Measurements from ENCODE around the gene CADM1. TPM values are rescaled to one million over a fixed set of nuclear protein-coding genes. Genes with fewer than 3 reads are reported as not detected.

Gene CADM1
- total and polyA plus RNA-seq, 5 donors from 2014 or later: 3.6 to 11.3 (median 6.9) TPM

DNA sequence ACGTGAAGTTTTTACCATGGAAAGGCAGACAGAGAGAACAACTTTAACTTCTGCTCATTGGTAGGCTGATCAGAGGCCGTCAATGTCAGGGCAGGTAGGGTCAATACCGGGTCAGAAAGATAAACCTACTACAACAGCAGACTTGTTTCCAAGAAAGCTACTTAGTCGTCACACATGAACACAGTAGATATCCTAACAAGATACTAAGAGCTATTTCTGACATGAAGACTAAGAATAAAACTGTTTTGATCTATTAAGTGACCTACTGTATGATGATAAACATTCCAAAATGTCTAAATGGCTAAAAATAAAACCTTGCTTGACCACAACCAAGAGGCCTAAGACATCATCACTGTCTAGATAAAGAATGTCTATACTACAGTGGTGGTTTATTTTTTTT is 231.3 kb downstream of the CADM1 start:
- H3K9me3 ChIP-seq (ENCODE audit: control insufficient read depth in 2 of 2, low read length in 2 of 2): no peaks in the 10 kb centered on the region
- Mint-ChIP-seq H3K27ac (no peak overlapping the region), H3K36me3 (no peaks in the 10 kb centered on the region), H3K9me3 (no peaks in the 10 kb centered on the region), H3K4me3 (no peak overlapping the region), H3K4me1 (no peaks in the 10 kb centered on the region), H3K27me3 (peaks cover 16% of the 10 kb centered on the region)
- DNase-seq (no peak), ATAC-seq (ENCODE audit: low read depth in 2 of 2) (no peak)
- H3K36me3 ChIP-seq (ENCODE audit: control insufficient read depth, insufficient read depth, low read length): no peaks in the 10 kb centered on the region
- H3K27ac ChIP-seq (ENCODE audit: insufficient read depth, low read length, poor library complexity, severe bottlenecking): no peak overlapping the region
- peaks cover 1% of the 10 kb centered on the region for H3K27me3 ChIP-seq (ENCODE audit: control insufficient read depth, insufficient read depth, low read length)
- H3K4me3 ChIP-seq (ENCODE audit: low read depth, low read length): no peak overlapping the region
- H3K4me1 ChIP-seq (ENCODE audit: control insufficient read depth, insufficient read depth, low read length, poor library complexity, severe bottlenecking): no peaks in the 10 kb centered on the region

GRCh38 chr11:115271643-115272042 is 232.6 kb downstream of the CADM1 start:
- H3K27ac Mint-ChIP-seq: no peak overlapping the region
- no peaks in the 10 kb centered on the region for H3K36me3 Mint-ChIP-seq
- Histone ChIP-seq H3K9me3 (ENCODE audit: control insufficient read depth in 2 of 2, low read length in 2 of 2) (no peaks in the 10 kb centered on the region), H3K36me3 (ENCODE audit: control insufficient read depth, insufficient read depth, low read length) (no peaks in the 10 kb centered on the region), H3K27ac (ENCODE audit: insufficient read depth, low read length, poor library complexity, severe bottlenecking) (no peak overlapping the region), H3K4me3 (ENCODE audit: low read depth, low read length) (no peak overlapping the region), H3K27me3 (ENCODE audit: control insufficient read depth, insufficient read depth, low read length) (peaks cover 3% of the 10 kb centered on the region), H3K4me1 (ENCODE audit: control insufficient read depth, insufficient read depth, low read length, poor library complexity, severe bottlenecking) (no peaks in the 10 kb centered on the region)
- peaks cover 12% of the 10 kb centered on the region for H3K27me3 Mint-ChIP-seq
- no peaks in the 10 kb centered on the region for H3K4me1 Mint-ChIP-seq
- DNase-seq (no peak), ATAC-seq (ENCODE audit: low read depth in 2 of 2) (no peak)
- H3K4me3 Mint-ChIP-seq: no peak overlapping the region
- H3K9me3 Mint-ChIP-seq: no peaks in the 10 kb centered on the region

DNA sequence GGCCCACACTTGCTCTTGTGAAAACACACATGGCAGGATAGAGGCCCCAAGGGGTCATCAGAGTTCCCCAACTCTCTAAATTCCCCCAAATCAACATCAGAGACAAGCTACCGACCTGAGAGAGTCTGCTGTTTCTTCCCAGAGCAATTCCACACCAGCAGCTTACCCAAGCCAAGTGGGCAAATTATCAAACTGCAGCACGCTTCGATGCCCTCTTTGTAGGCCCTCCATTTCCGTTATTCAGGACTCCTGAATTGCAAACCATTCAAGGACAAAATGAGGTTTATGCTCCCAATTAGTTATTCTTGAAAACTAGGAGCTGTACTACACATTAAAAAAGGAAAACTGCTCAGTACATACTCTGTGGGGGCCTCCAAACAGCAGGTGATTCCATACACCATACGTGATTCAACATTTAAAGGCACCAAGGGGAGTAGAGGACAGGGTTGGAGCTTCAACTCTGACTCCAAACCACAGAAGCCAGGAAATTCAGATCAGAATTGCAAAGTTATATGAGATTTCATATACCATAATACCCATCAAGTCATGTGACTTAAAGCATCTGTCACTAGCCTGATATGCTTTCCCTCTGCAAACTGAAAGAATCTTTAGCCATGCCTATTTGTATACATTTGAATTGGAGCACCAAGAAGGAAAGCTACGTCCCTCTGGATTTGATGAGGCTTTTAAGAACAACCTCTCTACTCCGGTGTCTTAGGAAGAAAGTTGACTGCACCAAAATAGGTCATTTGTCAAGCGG is 234.8 kb downstream of the CADM1 start:
- Histone ChIP-seq H3K9me3 (ENCODE audit: control insufficient read depth in 2 of 2, low read length in 2 of 2) (no peaks in the 10 kb centered on the region), H3K27ac (ENCODE audit: insufficient read depth, low read length, poor library complexity, severe bottlenecking) (no peak overlapping the region), H3K36me3 (ENCODE audit: control insufficient read depth, insufficient read depth, low read length) (no peaks in the 10 kb centered on the region), H3K27me3 (ENCODE audit: control insufficient read depth, insufficient read depth, low read length) (peaks cover 3% of the 10 kb centered on the region), H3K4me1 (ENCODE audit: control insufficient read depth, insufficient read depth, low read length, poor library complexity, severe bottlenecking) (no peaks in the 10 kb centered on the region), H3K4me3 (ENCODE audit: low read depth, low read length) (no peak overlapping the region)
- no peak for ATAC-seq (ENCODE audit: low read depth in 2 of 2)
- Mint-ChIP-seq H3K4me1 (no peaks in the 10 kb centered on the region), H3K4me3 (no peak overlapping the region), H3K27me3 (peaks cover 4% of the 10 kb centered on the region), H3K36me3 (no peaks in the 10 kb centered on the region), H3K27ac (no peak overlapping the region), H3K9me3 (no peaks in the 10 kb centered on the region)
- DNase-seq: no peak

DNA sequence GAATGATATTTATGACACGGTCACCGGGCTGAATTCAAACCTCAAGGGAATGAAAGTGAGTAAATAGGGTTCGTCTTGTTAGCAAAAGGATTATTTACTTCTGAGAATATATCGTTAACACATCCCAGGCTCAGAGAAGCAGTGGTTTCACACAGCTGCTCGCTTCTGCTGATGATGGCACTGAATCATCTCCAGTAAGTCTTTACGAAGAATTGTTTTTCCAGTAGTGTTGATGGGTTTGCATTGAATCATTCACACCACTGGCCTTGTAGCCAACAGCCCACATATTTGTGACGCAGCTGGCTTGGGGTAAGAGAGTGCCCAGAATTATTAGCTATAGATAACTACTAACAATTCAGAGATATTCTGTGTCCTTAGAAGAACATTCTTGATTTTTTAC is 236.3 kb downstream of the CADM1 start:
- no peak overlapping the region for H3K27ac ChIP-seq (ENCODE audit: insufficient read depth, low read length, poor library complexity, severe bottlenecking)
- H3K27ac Mint-ChIP-seq: no peak overlapping the region
- no peaks in the 10 kb centered on the region for H3K36me3 Mint-ChIP-seq
- H3K36me3 ChIP-seq (ENCODE audit: control insufficient read depth, insufficient read depth, low read length): no peaks in the 10 kb centered on the region
- H3K4me1 ChIP-seq (ENCODE audit: control insufficient read depth, insufficient read depth, low read length, poor library complexity, severe bottlenecking): no peaks in the 10 kb centered on the region
- H3K9me3 Mint-ChIP-seq: no peaks in the 10 kb centered on the region
- H3K4me3 Mint-ChIP-seq: no peak overlapping the region
- no peak for DNase-seq
- H3K9me3 ChIP-seq (ENCODE audit: control insufficient read depth in 2 of 2, low read length in 2 of 2): no peaks in the 10 kb centered on the region
- no peaks in the 10 kb centered on the region for H3K4me1 Mint-ChIP-seq
- peaks cover 3% of the 10 kb centered on the region for H3K27me3 ChIP-seq (ENCODE audit: control insufficient read depth, insufficient read depth, low read length)
- H3K27me3 Mint-ChIP-seq: peaks cover 4% of the 10 kb centered on the region
- no peak overlapping the region for H3K4me3 ChIP-seq (ENCODE audit: low read depth, low read length)
- ATAC-seq (ENCODE audit: low read depth in 2 of 2): no peak

- H3K9me3 Mint-ChIP-seq: no peaks in the 10 kb centered on the region
- no peaks in the 10 kb centered on the region for H3K36me3 Mint-ChIP-seq
- no peaks in the 10 kb centered on the region for H3K9me3 ChIP-seq (ENCODE audit: control insufficient read depth in 2 of 2, low read length in 2 of 2)
- H3K4me3 ChIP-seq (ENCODE audit: low read depth, low read length): no peak overlapping the region
- H3K27ac Mint-ChIP-seq: no peak overlapping the region
- ATAC-seq (ENCODE audit: low read depth in 2 of 2) (no peak), DNase-seq (no peak)
- H3K4me1 Mint-ChIP-seq: no peaks in the 10 kb centered on the region
- no peak overlapping the region for H3K4me3 Mint-ChIP-seq
- no peaks in the 10 kb centered on the region for H3K4me1 ChIP-seq (ENCODE audit: control insufficient read depth, insufficient read depth, low read length, poor library complexity, severe bottlenecking)
- H3K27me3 ChIP-seq (ENCODE audit: control insufficient read depth, insufficient read depth, low read length): peaks cover 3% of the 10 kb centered on the region
- H3K27me3 Mint-ChIP-seq: peaks cover 4% of the 10 kb centered on the region
- no peak overlapping the region for H3K27ac ChIP-seq (ENCODE audit: insufficient read depth, low read length, poor library complexity, severe bottlenecking)
- no peaks in the 10 kb centered on the region for H3K36me3 ChIP-seq (ENCODE audit: control insufficient read depth, insufficient read depth, low read length)
These were observed 236.9 kb downstream of the CADM1 start for GRCh38 chr11:115267238-115267781.

GRCh38 chr11:115266066-115266639 is 238.1 kb downstream of the CADM1 start:
- Mint-ChIP-seq H3K27me3 (peaks cover under 1% of the 10 kb centered on the region), H3K27ac (no peak overlapping the region), H3K4me1 (no peaks in the 10 kb centered on the region), H3K4me3 (no peak overlapping the region), H3K36me3 (no peaks in the 10 kb centered on the region), H3K9me3 (no peaks in the 10 kb centered on the region)
- Histone ChIP-seq H3K9me3 (ENCODE audit: control insufficient read depth in 2 of 2, low read length in 2 of 2) (no peaks in the 10 kb centered on the region), H3K36me3 (ENCODE audit: control insufficient read depth, insufficient read depth, low read length) (no peaks in the 10 kb centered on the region), H3K27ac (ENCODE audit: insufficient read depth, low read length, poor library complexity, severe bottlenecking) (no peak overlapping the region), H3K4me1 (ENCODE audit: control insufficient read depth, insufficient read depth, low read length, poor library complexity, severe bottlenecking) (no peaks in the 10 kb centered on the region), H3K4me3 (ENCODE audit: low read depth, low read length) (no peak overlapping the region), H3K27me3 (ENCODE audit: control insufficient read depth, insufficient read depth, low read length) (peaks cover 3% of the 10 kb centered on the region)
- no peak for ATAC-seq (ENCODE audit: low read depth in 2 of 2)
- no peak for DNase-seq

DNA sequence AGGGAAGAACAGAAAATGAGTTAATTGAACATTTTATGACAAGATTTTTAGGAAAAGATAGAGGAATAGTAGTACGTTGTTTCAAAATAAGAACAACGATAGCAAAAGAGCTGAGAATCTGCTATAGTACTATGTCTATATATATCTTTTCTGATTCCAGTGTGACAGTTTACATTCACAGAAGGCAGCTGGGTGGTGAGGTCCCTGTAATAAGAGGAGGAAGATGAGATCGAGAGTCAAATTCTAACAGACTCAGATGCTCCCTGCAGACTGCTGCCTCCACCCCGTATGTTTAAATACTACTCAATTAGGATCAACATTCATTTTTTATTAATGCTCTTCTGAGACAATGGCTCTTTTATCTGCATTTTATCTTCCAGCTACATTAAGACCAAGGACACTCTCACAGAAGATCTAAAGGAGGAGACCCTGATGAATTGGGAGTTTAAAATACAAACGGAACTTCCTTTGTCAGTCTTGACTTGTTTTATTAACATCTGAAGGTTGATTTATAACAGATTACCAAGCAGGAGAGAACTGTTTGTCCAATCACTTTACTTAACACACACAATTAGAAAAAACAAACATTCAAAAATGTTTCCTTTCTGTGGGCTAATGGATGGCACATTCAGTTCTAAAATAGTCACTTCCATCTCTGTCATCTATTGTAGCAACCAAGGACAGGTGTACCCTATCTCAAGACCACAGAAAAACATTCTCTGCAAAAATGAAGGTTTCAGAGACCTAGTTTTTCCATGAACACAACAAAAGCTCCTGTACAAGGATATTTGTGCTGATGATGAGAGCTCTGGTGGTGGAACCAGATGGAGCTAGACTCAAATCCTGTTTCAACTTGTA is 240.2 kb downstream of the CADM1 start:
- Histone ChIP-seq H3K4me1 (ENCODE audit: control insufficient read depth, insufficient read depth, low read length, poor library complexity, severe bottlenecking) (no peaks in the 10 kb centered on the region), H3K9me3 (ENCODE audit: control insufficient read depth in 2 of 2, low read length in 2 of 2) (no peaks in the 10 kb centered on the region), H3K27ac (ENCODE audit: insufficient read depth, low read length, poor library complexity, severe bottlenecking) (no peak overlapping the region), H3K27me3 (ENCODE audit: control insufficient read depth, insufficient read depth, low read length) (peaks cover 3% of the 10 kb centered on the region), H3K4me3 (ENCODE audit: low read depth, low read length) (no peak overlapping the region), H3K36me3 (ENCODE audit: control insufficient read depth, insufficient read depth, low read length) (no peaks in the 10 kb centered on the region)
- no peak for ATAC-seq (ENCODE audit: low read depth in 2 of 2)
- DNase-seq: no peak
- no peaks in the 10 kb centered on the region for H3K4me1 Mint-ChIP-seq
- no peaks in the 10 kb centered on the region for H3K27me3 Mint-ChIP-seq
- H3K36me3 Mint-ChIP-seq: no peaks in the 10 kb centered on the region
- no peaks in the 10 kb centered on the region for H3K9me3 Mint-ChIP-seq
- H3K4me3 Mint-ChIP-seq: no peak overlapping the region
- no peak overlapping the region for H3K27ac Mint-ChIP-seq

Data from CD4-positive, CD25-positive, alpha-beta regulatory T cell (primary cell).